ENCODE data around the gene BAHCC1. TPM values are rescaled to one million over a fixed set of nuclear protein-coding genes. Genes with fewer than 3 reads are reported as not detected.

Gene BAHCC1
- total and polyA plus RNA-seq, 2 of the 8 experiments (the other 6 are each of a cell fraction or from before 2014, with no cell fraction given), result 0.26 to 0.58 TPM

GRCh38 chr17:81419886-81420768 lies 24.9 kb downstream of the BAHCC1 start:
- 91% methylated on average over 24 of the region's 28 CpGs; no CpG with 5 or more reads in 1 of the 2 experiments for WGBS, 2 experiments (ENCODE audit: extremely low coverage in 1 of 2, insufficient coverage in 1 of 2, insufficient read length in 1 of 2, insufficient replicate concordance in 2 of 2, low coverage in 1 of 2, low lambda C conversion rate in 2 of 2, missing lambda C conversion rate in 1 of 2)
- no peak for FAIRE-seq
- no peak for TF ChIP-seq USF2 (IDR thresholded peaks at IDR 0.05; ENCODE audit: low read length)
- TF ChIP-seq CEBPB (IDR thresholded peaks at IDR 0.05; ENCODE audit: low read depth, low read length), result no peak
- no peak for TF ChIP-seq CBX5 (IDR thresholded peaks at IDR 0.05; ENCODE audit: low read depth, low read length)
- TF ChIP-seq RNF2 (IDR thresholded peaks at IDR 0.05; ENCODE audit: borderline replicate concordance, low read depth, low read length, missing control alignments, poor library complexity, severe bottlenecking), result no peak
- TF ChIP-seq SP1 (IDR thresholded peaks at IDR 0.05; ENCODE audit: low read depth, low read length), result no peak

More at GRCh38 chr17:81419886-81420768, 24.9 kb downstream of the BAHCC1 start:
- Histone ChIP-seq H3K79me1 (ENCODE audit: low read depth, low read length) (no peaks in the 10 kb centered on the region; the same call in 1 of the 2 replicates), H3K9me3 (ENCODE audit: insufficient read depth in 2 of 2, low read depth in 1 of 2, low read length in 1 of 2) (no peaks in the 10 kb centered on the region), H3K4me2 (ENCODE audit: insufficient read depth in 1 of 2, low read depth in 2 of 2, low read length in 2 of 2) (0 out of 4 replicates have a peak overlapping the region, but pooled peaks of 1 of the 2 experiments have one; percentile 50), H3K18ac (ENCODE audit: extremely low read depth, low read length) (no peak overlapping the region; the same call in 1 of the 2 replicates), H3K9ac (replicated peaks in 1 of 4; ENCODE audit: extremely low read depth in 1 of 4, low read depth in 3 of 4, low read length in 3 of 4) (no peak overlapping the region), H3K56ac (replicated peaks; ENCODE audit: insufficient read length, low read depth, low read length) (no peak overlapping the region), H3K23me2 (ENCODE audit: low read depth, low read length) (peaks cover 10% of the 10 kb centered on the region; the same call in 1 of the 2 replicates), H3K36me3 (ENCODE audit: control insufficient read depth in 2 of 4, insufficient read depth in 4 of 4, low read length in 3 of 4) (no peaks in the 10 kb centered on the region), H2BK12ac (ENCODE audit: low read depth, low read length) (peak overlapping the region; percentile 50; the same call in 1 of the 2 replicates), H3K4me1 (replicated peaks in 1 of 4; ENCODE audit: control insufficient read depth in 3 of 4, insufficient read depth in 4 of 4, low read length in 3 of 4) (peaks cover 0 to 16% (median 9%) of the 10 kb centered on the region in 4 experiments; a peak in 6 of 7 replicates), H3K23ac (ENCODE audit: insufficient read length) (no peak overlapping the region), H3K27me3 (replicated peaks in 1 of 4; ENCODE audit: control insufficient read depth in 3 of 4, extremely low read depth in 1 of 4, insufficient read depth in 3 of 4, low read length in 3 of 4) (no peaks in the 10 kb centered on the region; a peak in 2 of 7 replicates), H3K4ac (replicated peaks; ENCODE audit: insufficient read length, low read depth, low read length) (no peak overlapping the region), H4K8ac (ENCODE audit: extremely low read depth, insufficient read depth, low read length) (peak overlapping the region; percentile 45; the same call in 1 of the 2 replicates), H3K79me2 (ENCODE audit: control insufficient read depth in 1 of 2, insufficient read depth in 2 of 2, low read length in 2 of 2) (no peaks in the 10 kb centered on the region), H3K27ac (ENCODE audit: low read depth, low read length) (no peak overlapping the region), H3K4me3 (ENCODE audit: extremely low read depth in 1 of 4, insufficient read depth in 2 of 4, low read depth in 3 of 4, low read length in 4 of 4) (no peak overlapping the region), H4K5ac (ENCODE audit: insufficient read length, low read depth, low read length) (no peak overlapping the region), H2AK5ac (ENCODE audit: low read depth, low read length) (no peak overlapping the region), H3K14ac (ENCODE audit: insufficient read length) (no peak overlapping the region), H2BK120ac (replicated peaks; ENCODE audit: low read depth, low read length) (no peak overlapping the region), H2AFZ (ENCODE audit: low read length) (no peak overlapping the region), H2BK15ac (ENCODE audit: low read length) (peak overlapping the region; percentile 95; the same call in 1 of the 2 replicates), H4K91ac (replicated peaks; ENCODE audit: insufficient read length, low read length) (no peak overlapping the region), H2BK5ac (ENCODE audit: low read depth, low read length) (no peak overlapping the region), H2BK20ac (ENCODE audit: low read length) (peak overlapping the region; percentile 48; the same call in 1 of the 2 replicates), H4K20me1 (replicated peaks in 1 of 2; ENCODE audit: control insufficient read depth in 1 of 2, insufficient read depth in 2 of 2, low read length in 2 of 2) (peaks cover 0 to 9% of the 10 kb centered on the region in 2 experiments)
- ChIA-PET CTCF (ENCODE audit: partially characterized antibody) (interaction anchor here (1.0 to 6.9 kb wide), 7 partner anchors 9 to 131 kb away, joined by 3 to 31 read pairs (median 4); partner anchors contain the start of gene BAHCC1), POLR2A (ENCODE audit: partially characterized antibody) (interaction anchor here (0.6 to 1.8 kb wide), 4 partner anchors 19 to 132 kb away, joined by 3 to 4 read pairs (median 3); partner anchors contain the start of gene FAAP100)
- no peak for DNase-seq (ENCODE audit: low read depth in 1 of 2, low spot score in 2 of 2)

Data from H1 (cell line).